Suprapubic skin (tissue), 3 donors: Measurements from ENCODE around the gene TPI1.

Source experiments
- POLR2A ChIP-seq, 2 donors: fragments of 450-650 bp; IDR thresholded peaks; one replicate each; pipeline ENCODE4 v1.6.1; 2017; ENCODE audit warnings: antibody characterized with exemption in 2 of 2, mild to moderate bottlenecking in 2 of 2, moderate library complexity in 2 of 2
- TF ChIP-seq, protein P1 (sequence below), 2 donors: fragments of 200-600 bp in 1 of 2; fragments of 450-650 bp in 1 of 2; sonication (generic) in 1 of 2; IDR thresholded peaks; one replicate each; pipeline ENCODE4 v1.5.1; 2016 to 2019; ENCODE audit warnings: antibody characterized with exemption in 2 of 2, mild to moderate bottlenecking in 1 of 2, moderate library complexity in 1 of 2

DNA sequence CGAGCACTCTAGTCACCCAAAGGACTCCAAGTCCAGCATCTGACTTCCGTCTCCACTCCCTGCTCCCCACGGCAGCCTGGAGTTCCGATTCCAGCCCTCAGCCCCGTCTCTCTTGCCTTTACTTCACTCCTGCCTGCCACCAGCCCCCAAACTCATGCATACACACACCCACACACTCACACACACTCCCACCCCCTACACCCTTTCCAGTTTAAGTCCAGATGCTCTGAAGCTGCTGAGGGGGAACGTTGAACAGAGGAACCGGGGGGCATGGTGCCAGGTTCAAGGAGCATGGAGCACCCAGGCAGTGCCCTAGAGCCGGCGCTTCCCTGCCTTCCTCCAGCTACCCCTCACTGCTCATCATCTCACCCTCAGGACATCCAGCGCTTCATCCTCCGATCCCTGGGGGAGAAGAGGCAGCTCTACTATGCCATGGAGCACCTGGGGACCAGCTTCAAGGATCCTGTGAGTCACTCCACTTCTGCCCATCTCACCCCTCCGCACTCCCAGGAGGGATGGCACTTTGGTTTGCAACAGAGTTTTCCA, 35.8 kb upstream of the TPI1 start:
- TF ChIP-seq POLR2A (IDR thresholded peaks at IDR 0.05), result no peak
- TF ChIP-seq, protein P1, sequence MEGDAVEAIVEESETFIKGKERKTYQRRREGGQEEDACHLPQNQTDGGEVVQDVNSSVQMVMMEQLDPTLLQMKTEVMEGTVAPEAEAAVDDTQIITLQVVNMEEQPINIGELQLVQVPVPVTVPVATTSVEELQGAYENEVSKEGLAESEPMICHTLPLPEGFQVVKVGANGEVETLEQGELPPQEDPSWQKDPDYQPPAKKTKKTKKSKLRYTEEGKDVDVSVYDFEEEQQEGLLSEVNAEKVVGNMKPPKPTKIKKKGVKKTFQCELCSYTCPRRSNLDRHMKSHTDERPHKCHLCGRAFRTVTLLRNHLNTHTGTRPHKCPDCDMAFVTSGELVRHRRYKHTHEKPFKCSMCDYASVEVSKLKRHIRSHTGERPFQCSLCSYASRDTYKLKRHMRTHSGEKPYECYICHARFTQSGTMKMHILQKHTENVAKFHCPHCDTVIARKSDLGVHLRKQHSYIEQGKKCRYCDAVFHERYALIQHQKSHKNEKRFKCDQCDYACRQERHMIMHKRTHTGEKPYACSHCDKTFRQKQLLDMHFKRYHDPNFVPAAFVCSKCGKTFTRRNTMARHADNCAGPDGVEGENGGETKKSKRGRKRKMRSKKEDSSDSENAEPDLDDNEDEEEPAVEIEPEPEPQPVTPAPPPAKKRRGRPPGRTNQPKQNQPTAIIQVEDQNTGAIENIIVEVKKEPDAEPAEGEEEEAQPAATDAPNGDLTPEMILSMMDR (IDR thresholded peaks at IDR 0.05), result no peak
